Neural cell (in vitro differentiated cells): Measurements from ENCODE around the gene PAX8. TPM values are rescaled to one million over a fixed set of nuclear protein-coding genes. Genes with fewer than 3 reads are reported as not detected.

Experiments used
- H2AFZ ChIP-seq: fragments of 200-600, 300-800 bp; sonication (generic), shearing (Covaris generic); 2 replicates; pipeline ENCODE4 v1.6.0; 2014; ENCODE audit warnings: low read depth, mild to moderate bottlenecking, antibody characterized with exemption, low read length, moderate library complexity
- H3F3A ChIP-seq: fragments of 200-600 bp; shearing (Covaris generic); 2 replicates; pipeline ENCODE4 v1.6.1; 2016; ENCODE audit warnings: mild to moderate bottlenecking, moderate library complexity, mixed read lengths, antibody characterized with exemption, low read length; ENCODE audit not compliant: insufficient read depth, poor library complexity, severe bottlenecking
- H3K27ac ChIP-seq: fragments of 200-600, 300-800 bp; sonication (generic), shearing (Covaris generic); 2 replicates; pipeline ENCODE4 v1.5.1; 2014; ENCODE audit warnings: mild to moderate bottlenecking, low read length, moderate library complexity
- H3K27me3 ChIP-seq: fragments of 300-800, 200-600 bp; sonication (generic), shearing (Covaris generic); 2 replicates; pipeline ENCODE4 v1.6.0; 2014; ENCODE audit warnings: mild to moderate bottlenecking, low read depth, low read length, moderate library complexity; ENCODE audit not compliant: insufficient read depth
- H3K36me3 ChIP-seq: fragments of 300-800, 200-600 bp; sonication (generic), shearing (Covaris generic); 2 replicates; pipeline ENCODE4 v1.5.1; 2014; ENCODE audit warnings: mild to moderate bottlenecking, antibody characterized with exemption, low read length, moderate library complexity; ENCODE audit not compliant: insufficient read depth
- H3K4me2 ChIP-seq: fragments of 300-800, 200-600 bp; sonication (generic), shearing (Covaris generic); 2 replicates; pipeline ENCODE4 v1.6.0; 2014; ENCODE audit warnings: mild to moderate bottlenecking, low read length
- H3K4me3 ChIP-seq: fragments of 300-800, 200-600 bp; sonication (generic), shearing (Covaris generic); 2 replicates; pipeline ENCODE4 v1.5.1; 2014; ENCODE audit warnings: mild to moderate bottlenecking, low read length, moderate library complexity
- H3K79me2 ChIP-seq: fragments of 200-600 bp; shearing (Covaris generic); replicated peaks from 2 replicates; pipeline ENCODE4 v1.6.0; 2014; ENCODE audit warnings: mild to moderate bottlenecking, low read length, moderate library complexity; ENCODE audit not compliant: insufficient read depth
- H3K9ac ChIP-seq: fragments of 300-800, 200-600 bp; sonication (generic), shearing (Covaris generic); 2 replicates; pipeline ENCODE4 v1.6.1; 2016; ENCODE audit warnings: mild to moderate bottlenecking, low read length, mixed read lengths
- H3K9me2 ChIP-seq: fragments of 200-600 bp; shearing (Covaris generic); 2 replicates; pipeline ENCODE4 v1.6.1; 2016; ENCODE audit warnings: mild to moderate bottlenecking, low read length, mixed read lengths; ENCODE audit not compliant: insufficient read depth
- H3K9me3 ChIP-seq: fragments of 200-600, 300-800 bp; sonication (generic), shearing (Covaris generic); 2 replicates; pipeline ENCODE4 v1.6.1; 2016; ENCODE audit warnings: mild to moderate bottlenecking, mixed run types, low read length, moderate library complexity, mixed read lengths
- H4K20me1 ChIP-seq: fragments of 200-600 bp; shearing (Covaris generic); 2 replicates; pipeline ENCODE4 v1.6.1; 2016; ENCODE audit warnings: mild to moderate bottlenecking, mixed run types; ENCODE audit not compliant: insufficient read depth
- EP300 ChIP-seq: fragments of 450-650 bp; conservative IDR thresholded peaks from 2 replicates; pipeline ENCODE4 v1.6.1; 2014; ENCODE audit warnings: antibody characterized with exemption, mild to moderate bottlenecking, moderate library complexity; ENCODE audit not compliant: poor library complexity, severe bottlenecking
- EZH2 ChIP-seq: fragments of 200-600, 300-800 bp; shearing (Covaris generic), sonication (generic); IDR thresholded peaks from 2 replicates; pipeline ENCODE4 v1.6.1; 2014; ENCODE audit warnings: antibody characterized with exemption, low read length, borderline replicate concordance, mild to moderate bottlenecking; ENCODE audit not compliant: insufficient read depth, poor library complexity, severe bottlenecking
- MXI1 ChIP-seq: fragments of 450-650 bp; conservative IDR thresholded peaks from 2 replicates; pipeline ENCODE4 v1.6.1; 2014; ENCODE audit warnings: antibody characterized with exemption, mild to moderate bottlenecking; ENCODE audit not compliant: poor library complexity, severe bottlenecking
- POLR2AphosphoS5 ChIP-seq: IDR thresholded peaks from 2 replicates; pipeline ENCODE4 v1.6.1; 2012
- RAD21 ChIP-seq: fragments of 450-650 bp; conservative IDR thresholded peaks from 2 replicates; pipeline ENCODE4 v1.6.1; 2014; ENCODE audit warnings: antibody characterized with exemption, mild to moderate bottlenecking, moderate library complexity
- REST ChIP-seq: IDR thresholded peaks from 2 replicates; pipeline ENCODE4 v1.6.1; 2012; ENCODE audit warnings: borderline replicate concordance
- SMC3 ChIP-seq: fragments of 450-650 bp; conservative IDR thresholded peaks from 2 replicates; pipeline ENCODE4 v1.6.1; 2014; ENCODE audit warnings: antibody characterized with exemption, mild to moderate bottlenecking, moderate library complexity; ENCODE audit not compliant: poor library complexity
- TAF1 ChIP-seq: IDR thresholded peaks from 2 replicates; pipeline ENCODE4 v1.6.1; 2012; ENCODE audit warnings: low read depth
- polyA plus RNA-seq: library from polyadenylated mRNA; depleted of rRNA; stranded (reverse); fragments of >200 nt; gene quantifications from 2 replicates; pipeline ENCODE4 v1.2.3, GENCODE V29; 2014
- TF ChIP-seq, protein P1 (sequence below): fragments of 450-650 bp; IDR thresholded peaks from 2 replicates; pipeline ENCODE4 v1.5.1; 2014; ENCODE audit warnings: antibody characterized with exemption, mild to moderate bottlenecking, moderate library complexity; ENCODE audit not compliant: poor library complexity, severe bottlenecking

Gene PAX8
- polyA plus RNA-seq, 1 donor from 2014 or later: not detected

DNA sequence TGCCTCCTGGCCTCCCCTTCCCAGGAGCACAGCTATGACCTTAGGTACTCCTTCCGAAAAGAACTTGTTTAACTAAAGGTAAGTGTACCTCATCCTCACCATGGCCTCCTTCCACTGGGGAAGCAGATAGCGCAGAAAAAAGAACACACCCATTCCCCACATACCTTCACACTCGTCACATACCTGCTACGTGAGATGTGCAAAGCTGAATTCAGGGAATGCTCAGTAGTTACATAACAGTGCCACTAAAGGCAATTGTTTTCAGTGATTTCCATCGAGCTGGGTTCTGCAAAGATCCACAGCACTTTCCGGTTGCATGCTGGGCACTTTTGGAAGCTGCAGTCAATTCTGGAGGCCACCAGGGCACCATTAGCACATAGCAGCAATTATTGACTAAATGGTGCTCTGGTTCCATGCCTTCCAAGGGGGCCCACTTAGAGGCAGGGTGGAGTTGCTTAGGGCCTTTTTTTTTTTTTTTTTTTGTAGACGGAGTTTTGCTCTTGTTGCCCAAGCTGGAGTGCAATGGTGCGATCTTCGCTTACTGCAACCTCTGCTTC is 41.0 kb downstream of the PAX8 start:
- no peaks in the 10 kb centered on the region for H3K9me2 ChIP-seq
- no peaks in the 10 kb centered on the region for H3K27me3 ChIP-seq
- no peaks in the 10 kb centered on the region for H3F3A ChIP-seq
- H3K9me3 ChIP-seq: no peaks in the 10 kb centered on the region
- H3K27ac ChIP-seq: no peak overlapping the region
- no peaks in the 10 kb centered on the region for H3K36me3 ChIP-seq
- no peak overlapping the region for H2AFZ ChIP-seq
- H3K4me2 ChIP-seq: no peak overlapping the region
- no peak overlapping the region for H3K9ac ChIP-seq
- TF ChIP-seq EP300: no peak
- TF ChIP-seq TAF1: no peak
- no peak for TF ChIP-seq REST
- no peak for TF ChIP-seq POLR2AphosphoS5
- TF ChIP-seq MXI1: no peak
- no peak for TF ChIP-seq SMC3
- TF ChIP-seq RAD21: no peak
- no peak for TF ChIP-seq EZH2
- TF ChIP-seq, protein P1, sequence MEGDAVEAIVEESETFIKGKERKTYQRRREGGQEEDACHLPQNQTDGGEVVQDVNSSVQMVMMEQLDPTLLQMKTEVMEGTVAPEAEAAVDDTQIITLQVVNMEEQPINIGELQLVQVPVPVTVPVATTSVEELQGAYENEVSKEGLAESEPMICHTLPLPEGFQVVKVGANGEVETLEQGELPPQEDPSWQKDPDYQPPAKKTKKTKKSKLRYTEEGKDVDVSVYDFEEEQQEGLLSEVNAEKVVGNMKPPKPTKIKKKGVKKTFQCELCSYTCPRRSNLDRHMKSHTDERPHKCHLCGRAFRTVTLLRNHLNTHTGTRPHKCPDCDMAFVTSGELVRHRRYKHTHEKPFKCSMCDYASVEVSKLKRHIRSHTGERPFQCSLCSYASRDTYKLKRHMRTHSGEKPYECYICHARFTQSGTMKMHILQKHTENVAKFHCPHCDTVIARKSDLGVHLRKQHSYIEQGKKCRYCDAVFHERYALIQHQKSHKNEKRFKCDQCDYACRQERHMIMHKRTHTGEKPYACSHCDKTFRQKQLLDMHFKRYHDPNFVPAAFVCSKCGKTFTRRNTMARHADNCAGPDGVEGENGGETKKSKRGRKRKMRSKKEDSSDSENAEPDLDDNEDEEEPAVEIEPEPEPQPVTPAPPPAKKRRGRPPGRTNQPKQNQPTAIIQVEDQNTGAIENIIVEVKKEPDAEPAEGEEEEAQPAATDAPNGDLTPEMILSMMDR: no peak
- no peaks in the 10 kb centered on the region for H4K20me1 ChIP-seq
- no peak overlapping the region for H3K4me3 ChIP-seq
- H3K79me2 ChIP-seq: no peaks in the 10 kb centered on the region

- no peak overlapping the region for H2AFZ ChIP-seq
- H3K9me2 ChIP-seq: no peaks in the 10 kb centered on the region
- no peaks in the 10 kb centered on the region for H3K36me3 ChIP-seq
- H3F3A ChIP-seq: no peaks in the 10 kb centered on the region
- no peak for TF ChIP-seq MXI1
- TF ChIP-seq SMC3: no peak
- TF ChIP-seq EP300: no peak
- TF ChIP-seq RAD21: no peak
- TF ChIP-seq REST: no peak
- TF ChIP-seq POLR2AphosphoS5: no peak
- TF ChIP-seq TAF1: no peak
- no peak for TF ChIP-seq EZH2
- TF ChIP-seq, protein P1: no peak
- no peak overlapping the region for H3K27ac ChIP-seq
- H3K9me3 ChIP-seq: no peaks in the 10 kb centered on the region
- no peak overlapping the region for H3K4me2 ChIP-seq
- H4K20me1 ChIP-seq: no peaks in the 10 kb centered on the region
- no peaks in the 10 kb centered on the region for H3K27me3 ChIP-seq
- H3K4me3 ChIP-seq: no peak overlapping the region
- no peaks in the 10 kb centered on the region for H3K79me2 ChIP-seq
- no peak overlapping the region for H3K9ac ChIP-seq
Measured at GRCh38 chr2:113236367-113237159, 42.2 kb downstream of the PAX8 start.
